OCI-LY3 (cell line): ENCODE measurements around the gene SIK3.

ENCODE experiments used
- H2AFZ ChIP-seq: fragments of 200-600, 300-600 bp; shearing (Covaris generic); 2 replicates; pipeline ENCODE4 v1.6.0; 2014; ENCODE audit warnings: antibody characterized with exemption, low read depth, low read length
- H3K27ac ChIP-seq: fragments of 200-600, 300-600 bp; sonication (generic); 2 replicates; pipeline ENCODE4 v1.5.1; 2014; ENCODE audit warnings: mild to moderate bottlenecking, low read length, moderate library complexity, mixed read lengths
- H3K27me3 ChIP-seq: fragments of 200-600, 300-600 bp; sonication (generic); 2 replicates; pipeline ENCODE4 v1.6.1; 2014; ENCODE audit warnings: low read depth, low read length, mixed read lengths
- H3K36me3 ChIP-seq: fragments of 200-600, 300-600 bp; sonication (generic); replicated peaks from 2 replicates; pipeline ENCODE3; 2014; ENCODE audit warnings: low read depth, low read length, mixed read lengths
- H3K4me1 ChIP-seq: fragments of 300-600, 200-600 bp; sonication (generic); 2 replicates; pipeline ENCODE4 v1.6.1; 2014; ENCODE audit warnings: low read length, mixed read lengths
- H3K4me2 ChIP-seq: fragments of 200-600, 300-600 bp; sonication (generic); 2 replicates; pipeline ENCODE4 v1.6.1; 2014; ENCODE audit warnings: low read length, mixed read lengths
- H3K4me3 ChIP-seq: fragments of 300-600, 200-600 bp; sonication (generic); 2 replicates; pipeline ENCODE4 v1.5.1; 2014; ENCODE audit warnings: antibody characterized with exemption, mild to moderate bottlenecking, low read length, moderate library complexity
- H3K79me2 ChIP-seq: fragments of 300-600, 200-600 bp; shearing (Covaris generic); 2 replicates; pipeline ENCODE4 v1.6.1; 2014; ENCODE audit warnings: mild to moderate bottlenecking, low read length, mixed read lengths
- H3K9ac ChIP-seq: fragments of 300-600, 200-600 bp; shearing (Covaris generic); 2 replicates; pipeline ENCODE4 v1.6.0; 2014; ENCODE audit warnings: mild to moderate bottlenecking, low read length, moderate library complexity
- H3K9me3 ChIP-seq: fragments of 200-600, 300-600 bp; shearing (Covaris generic); 2 replicates; pipeline ENCODE4 v1.6.1; 2014; ENCODE audit warnings: low read length, mixed read lengths; ENCODE audit not compliant: insufficient read depth
- H4K20me1 ChIP-seq: fragments of 200-600, 300-600 bp; sonication (generic); 2 replicates; pipeline ENCODE4 v1.6.1; 2016; ENCODE audit warnings: low read length, mixed read lengths; ENCODE audit not compliant: insufficient read depth
- EZH2phosphoT487 ChIP-seq: fragments of 200-600 bp; shearing (Covaris generic); IDR thresholded peaks from 2 replicates; pipeline ENCODE4 v1.6.1; 2018; ENCODE audit warnings: antibody characterized with exemption, mixed run types, low read depth
- TF ChIP-seq, protein P1 (sequence below): fragments of 200-600, 300-600 bp; sonication (generic); IDR thresholded peaks from 2 replicates; pipeline ENCODE4 v1.5.1; 2014; ENCODE audit warnings: antibody characterized with exemption, low read length, low read depth

The SIK3 gene

DNA sequence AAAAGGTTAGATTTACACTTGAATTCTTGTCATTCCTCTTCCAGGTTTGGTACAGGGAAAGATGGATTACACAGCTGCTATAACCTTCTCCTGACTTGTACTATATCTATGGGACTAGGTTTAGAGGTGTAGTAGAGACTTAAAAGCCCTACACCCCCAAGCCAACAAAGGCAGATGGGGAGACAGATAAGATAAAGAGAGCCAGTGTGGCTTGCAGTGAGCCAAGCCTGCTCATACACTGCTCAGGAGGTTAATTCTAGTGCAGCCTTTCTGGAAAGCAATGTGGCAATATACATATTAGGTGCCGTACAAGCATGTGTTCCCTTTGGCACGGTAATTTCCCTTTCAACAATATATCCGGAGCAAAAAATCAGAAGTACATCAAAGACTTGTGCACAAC lies 10.8 kb downstream of the SIK3 start:
- H3K4me1 ChIP-seq: peaks cover 15% of the 10 kb centered on the region
- H2AFZ ChIP-seq: no peak overlapping the region
- no peak overlapping the region for H3K4me3 ChIP-seq
- H3K36me3 ChIP-seq: peaks cover 5% of the 10 kb centered on the region
- no peak overlapping the region for H3K9ac ChIP-seq
- TF ChIP-seq, protein P1, sequence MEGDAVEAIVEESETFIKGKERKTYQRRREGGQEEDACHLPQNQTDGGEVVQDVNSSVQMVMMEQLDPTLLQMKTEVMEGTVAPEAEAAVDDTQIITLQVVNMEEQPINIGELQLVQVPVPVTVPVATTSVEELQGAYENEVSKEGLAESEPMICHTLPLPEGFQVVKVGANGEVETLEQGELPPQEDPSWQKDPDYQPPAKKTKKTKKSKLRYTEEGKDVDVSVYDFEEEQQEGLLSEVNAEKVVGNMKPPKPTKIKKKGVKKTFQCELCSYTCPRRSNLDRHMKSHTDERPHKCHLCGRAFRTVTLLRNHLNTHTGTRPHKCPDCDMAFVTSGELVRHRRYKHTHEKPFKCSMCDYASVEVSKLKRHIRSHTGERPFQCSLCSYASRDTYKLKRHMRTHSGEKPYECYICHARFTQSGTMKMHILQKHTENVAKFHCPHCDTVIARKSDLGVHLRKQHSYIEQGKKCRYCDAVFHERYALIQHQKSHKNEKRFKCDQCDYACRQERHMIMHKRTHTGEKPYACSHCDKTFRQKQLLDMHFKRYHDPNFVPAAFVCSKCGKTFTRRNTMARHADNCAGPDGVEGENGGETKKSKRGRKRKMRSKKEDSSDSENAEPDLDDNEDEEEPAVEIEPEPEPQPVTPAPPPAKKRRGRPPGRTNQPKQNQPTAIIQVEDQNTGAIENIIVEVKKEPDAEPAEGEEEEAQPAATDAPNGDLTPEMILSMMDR: no peak
- peaks cover 37% of the 10 kb centered on the region for H4K20me1 ChIP-seq
- H3K27ac ChIP-seq: no peak overlapping the region
- H3K9me3 ChIP-seq: no peaks in the 10 kb centered on the region
- H3K79me2 ChIP-seq: peaks cover 92% of the 10 kb centered on the region
- H3K4me2 ChIP-seq: no peak overlapping the region
- H3K27me3 ChIP-seq: no peaks in the 10 kb centered on the region

DNA sequence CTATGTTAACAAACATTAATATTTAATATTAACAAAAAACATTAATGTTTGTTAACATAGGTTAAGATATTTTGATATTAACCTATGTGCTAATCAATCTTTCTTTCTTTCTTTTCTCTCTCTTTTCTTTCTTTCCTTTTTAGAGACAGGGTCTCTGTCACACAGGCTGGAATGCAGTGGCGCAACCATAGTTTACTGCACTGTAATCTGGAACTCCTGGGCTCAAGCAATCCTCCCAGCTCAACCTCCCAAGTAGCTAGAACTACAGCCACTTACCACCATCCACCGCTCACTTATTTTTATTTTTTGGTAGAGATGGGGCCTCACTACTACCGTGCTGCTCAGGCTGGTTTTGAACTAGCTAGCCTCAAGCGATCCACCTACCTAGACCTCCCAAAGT lies 13.2 kb downstream of the SIK3 start:
- Histone ChIP-seq H3K36me3 (no peaks in the 10 kb centered on the region), H3K27ac (no peak overlapping the region), H3K4me2 (no peak overlapping the region), H4K20me1 (peaks cover 28% of the 10 kb centered on the region), H3K9me3 (no peaks in the 10 kb centered on the region), H3K4me3 (no peak overlapping the region), H3K4me1 (peaks cover 3% of the 10 kb centered on the region), H3K9ac (no peak overlapping the region), H2AFZ (no peak overlapping the region), H3K27me3 (no peaks in the 10 kb centered on the region), H3K79me2 (peaks cover 92% of the 10 kb centered on the region)
- no peak for TF ChIP-seq EZH2phosphoT487
- TF ChIP-seq, protein P1: no peak

DNA sequence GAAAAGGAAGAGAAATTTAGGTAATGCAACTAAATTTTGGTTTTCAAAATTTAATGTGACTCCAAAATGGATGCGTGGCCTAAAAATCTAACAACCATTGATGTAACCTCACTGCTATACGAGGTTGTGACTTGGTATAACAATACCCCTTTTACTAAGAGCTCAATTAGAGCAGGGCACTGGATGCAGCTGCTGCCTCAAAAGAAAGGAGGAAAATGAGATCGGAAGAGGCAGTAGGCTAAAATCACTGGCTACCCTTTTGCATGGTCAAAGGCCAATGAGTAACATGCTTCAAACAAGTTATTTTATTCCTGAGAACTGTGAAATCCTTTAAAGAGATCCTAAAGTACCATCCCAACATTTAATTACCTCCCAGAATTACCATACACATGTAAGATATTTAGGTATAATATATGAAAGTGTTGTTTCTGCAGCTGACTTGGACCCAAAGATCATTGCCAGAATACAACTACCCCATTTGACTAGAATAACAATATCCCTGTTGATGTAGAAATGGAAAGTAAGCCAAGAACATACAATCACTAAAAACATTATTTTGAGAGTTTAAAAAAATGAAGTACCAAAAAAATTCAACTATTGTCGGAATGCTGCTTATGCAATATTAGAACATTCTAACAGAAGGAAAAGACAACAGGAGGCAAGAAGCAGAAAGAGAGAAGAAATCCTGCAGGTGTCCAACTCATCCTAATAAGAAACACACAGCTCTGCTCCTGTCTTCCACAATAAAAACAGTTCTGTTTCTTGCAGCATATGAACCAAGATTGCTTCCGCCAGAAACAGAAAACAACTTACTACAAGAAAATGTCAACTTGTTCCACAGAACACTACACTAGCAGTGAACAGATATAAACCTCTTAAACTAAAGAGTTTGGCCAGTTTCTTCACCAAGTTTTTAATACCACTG lies 15.0 kb downstream of the SIK3 start:
- Histone ChIP-seq H2AFZ (no peak overlapping the region), H3K4me1 (no peaks in the 10 kb centered on the region), H3K27ac (no peak overlapping the region), H3K9me3 (no peaks in the 10 kb centered on the region), H4K20me1 (peaks cover 25% of the 10 kb centered on the region), H3K27me3 (no peaks in the 10 kb centered on the region), H3K79me2 (peaks cover 92% of the 10 kb centered on the region), H3K4me3 (no peak overlapping the region), H3K9ac (no peak overlapping the region), H3K4me2 (no peak overlapping the region), H3K36me3 (no peaks in the 10 kb centered on the region)
- TF ChIP-seq, protein P1: no peak
- no peak for TF ChIP-seq EZH2phosphoT487

DNA sequence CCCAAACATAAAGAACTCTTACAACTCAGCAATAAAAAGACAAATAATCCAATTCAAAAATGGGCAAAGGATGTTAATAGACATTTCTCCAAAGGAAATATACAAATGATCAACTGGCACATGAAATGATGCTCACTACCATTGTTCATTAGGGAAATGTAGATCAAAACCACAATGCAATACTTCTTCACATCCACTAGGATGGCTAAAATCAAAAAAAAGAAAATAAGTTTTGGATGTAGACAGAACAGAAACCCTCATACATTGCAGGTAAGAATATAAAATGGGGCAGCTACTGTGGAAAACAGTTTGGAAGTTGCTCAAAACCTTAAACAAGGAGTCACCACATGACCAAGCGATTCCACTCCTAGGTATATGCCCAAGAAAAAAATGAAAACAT lies 16.3 kb downstream of the SIK3 start:
- Histone ChIP-seq H3K4me3 (no peak overlapping the region), H3K27me3 (no peaks in the 10 kb centered on the region), H2AFZ (no peak overlapping the region), H3K36me3 (no peaks in the 10 kb centered on the region), H3K4me1 (0 out of 2 replicates have a peak, but pooled peaks cover 1% of the 10 kb centered on the region), H3K27ac (no peak overlapping the region), H4K20me1 (peaks cover 30% of the 10 kb centered on the region), H3K4me2 (no peak overlapping the region), H3K9me3 (no peaks in the 10 kb centered on the region), H3K79me2 (peaks cover 92% of the 10 kb centered on the region), H3K9ac (no peak overlapping the region)
- TF ChIP-seq, protein P1: no peak
- no peak for TF ChIP-seq EZH2phosphoT487
